HG03135 (cell line): Measurements from ENCODE around the gene NET1.
"Not testable (repeated sequence)": the region's sequence is repeated elsewhere in the genome, so short reads cannot be mapped to it uniquely, and the experiment has no call there.

Source experiments
- ATAC-seq: cut with Tn5 transposase; IDR thresholded peaks from one replicate; pipeline ENCODE4 v1.9.1; 2021; ENCODE audit warnings: mild to moderate bottlenecking, moderate library complexity; ENCODE audit not compliant: unreplicated experiment

NET1 gene

GRCh38 chr10:5396556-5397300, 15.6 kb upstream of the NET1 start:
- no peak for ATAC-seq

- no peak for ATAC-seq
These were observed 13.0 kb upstream of the NET1 start for GRCh38 chr10:5399332-5399731.

GRCh38 chr10:5400468-5401240, 11.7 kb upstream of the NET1 start:
- ATAC-seq, result no peak

- no peak for ATAC-seq
These were observed 9.6 kb upstream of the NET1 start for GRCh38 chr10:5402798-5403197.

- no peak for ATAC-seq
These were observed 7.9 kb upstream of the NET1 start, which contains the start of gene TUBAL3 for GRCh38 chr10:5404208-5405041. Gene TUBAL3 (minus strand): TSS chr10:5404828. CDS start chr10:5404792, 36 bp downstream.

- no peak for ATAC-seq
These were observed 5.4 kb upstream of the NET1 start for GRCh38 chr10:5406918-5407317.

GRCh38 chr10:5410787-5411186, 1.6 kb upstream of the NET1 start:
- not testable (repeated sequence) for ATAC-seq

GRCh38 chr10:5411941-5412276, 448 bp upstream of the NET1 start:
- peak; percentile 7 for ATAC-seq

GRCh38 chr10:5413012-5413938, 918 bp downstream of the NET1 start:
- ATAC-seq, result no peak

- no peak for ATAC-seq
These were observed 4.6 kb downstream of the NET1 start for GRCh38 chr10:5416981-5417380.

GRCh38 chr10:5418584-5418983, 6.2 kb downstream of the NET1 start:
- ATAC-seq, result no peak

- no peak for ATAC-seq
These were observed 7.2 kb downstream of the NET1 start for GRCh38 chr10:5419466-5420094.

GRCh38 chr10:5423771-5424170, 11.4 kb downstream of the NET1 start:
- ATAC-seq, result no peak

GRCh38 chr10:5424751-5425150, 12.4 kb downstream of the NET1 start:
- ATAC-seq, result no peak

- no peak for ATAC-seq
These were observed 15.8 kb downstream of the NET1 start for GRCh38 chr10:5428133-5428532.

- ATAC-seq, result no peak
These were observed 20.8 kb downstream of the NET1 start for GRCh38 chr10:5433182-5433581.

GRCh38 chr10:5434017-5434753, 21.8 kb downstream of the NET1 start:
- no peak for ATAC-seq

- no peak for ATAC-seq
These were observed 23.0 kb downstream of the NET1 start for GRCh38 chr10:5435328-5435727.

GRCh38 chr10:5440206-5440605, 27.8 kb downstream of the NET1 start:
- no peak for ATAC-seq
